Natural killer cell (primary cell): Measurements from ENCODE around the gene MPHOSPH6. TPM values are rescaled to one million over a fixed set of nuclear protein-coding genes. Genes with fewer than 3 reads are reported as not detected.

ENCODE experiments used
- ATAC-seq, 3 donors: fragments of 150-1000 bp in 2 of 3; fragments of 200-7000 bp in 1 of 3; cut with Tn5 transposase; 1 replicate in 1 of 3; 2 replicates in 2 of 3; pipeline ENCODE4 v1.10.0; 2021; ENCODE audit warnings: mild to moderate bottlenecking in 2 of 3, moderate library complexity in 2 of 3
- DNase-seq, 2 donors: peaks; one replicate each; pipeline versions ENCODE4 v3.0.0 to v3.0.0-alpha.2; 2013 to 2021; ENCODE audit warnings: mixed read lengths in 1 of 2
- H3K27ac ChIP-seq: one replicate; pipeline ENCODE4 v1.5.1; 2013; ENCODE audit warnings: mild to moderate bottlenecking, low read length
- H3K27me3 ChIP-seq: one replicate; pipeline ENCODE4 v1.6.1; 2013; ENCODE audit warnings: low read length; ENCODE audit not compliant: control insufficient read depth, insufficient read depth
- H3K36me3 ChIP-seq: one replicate; pipeline ENCODE4 v1.6.1; 2013; ENCODE audit warnings: low read length; ENCODE audit not compliant: control insufficient read depth, insufficient read depth
- H3K4me1 ChIP-seq: one replicate; pipeline ENCODE4 v1.6.1; 2013; ENCODE audit warnings: low read length; ENCODE audit not compliant: control insufficient read depth, insufficient read depth
- H3K4me3 ChIP-seq: one replicate; pipeline ENCODE4 v1.5.1; 2013; ENCODE audit warnings: low read length
- H3K9me3 ChIP-seq: one replicate; pipeline ENCODE4 v1.6.1; 2013; ENCODE audit warnings: low read length; ENCODE audit not compliant: control insufficient read depth, insufficient read depth
- H3K27ac Mint-ChIP-seq, 2 donors: one replicate each; pipeline ENCODE4 v1.8.0; 2022; ENCODE audit warnings: mild to moderate bottlenecking in 2 of 2, mixed read lengths in 2 of 2, moderate library complexity in 1 of 2
- H3K27me3 Mint-ChIP-seq, 2 donors: one replicate each; pipeline ENCODE4 v1.8.0; 2022; ENCODE audit warnings: low read depth in 2 of 2, mixed read lengths in 2 of 2
- H3K36me3 Mint-ChIP-seq: one replicate; pipeline ENCODE4 v1.8.0; 2022; ENCODE audit warnings: mixed read lengths
- H3K4me1 Mint-ChIP-seq, 2 donors: one replicate each; pipeline ENCODE4 v1.8.0; 2022; ENCODE audit warnings: mixed read lengths in 2 of 2
- H3K4me3 Mint-ChIP-seq: one replicate; pipeline ENCODE4 v1.8.0; 2022; ENCODE audit warnings: mild to moderate bottlenecking, moderate library complexity, mixed read lengths
- H3K9me3 Mint-ChIP-seq, 2 donors: one replicate each; pipeline ENCODE4 v1.8.0; 2022; ENCODE audit warnings: mixed read lengths in 2 of 2
- WGBS: methylation state at CpG from one replicate; pipeline ENCODE4 v1.1.7; 2013; ENCODE audit warnings: missing lambda C conversion rate; ENCODE audit not compliant: insufficient coverage; 5-methylcytosine and 5-hydroxymethylcytosine counted together
- intact Hi-C: fragments of 100-400 bp; cut with micrococcal nuclease; formaldehyde crosslinking; loops from one replicate; pipeline ENCODE4 v1.14.2; 2022
- total RNA-seq, 4 donors: library from RNA; stranded (reverse); fragments of 120-200 nt in 1 of 4; gene quantifications; one replicate each; pipeline versions ENCODE4 v1.2.3 to v1.2.4, GENCODE V29; 2013 to 2022
- TF ChIP-seq, protein P1 (sequence below): fragments of 200-600 bp; IDR thresholded peaks from one replicate; pipeline ENCODE4 v1.8.0; 2022; ENCODE audit warnings: antibody characterized with exemption

Gene MPHOSPH6
- total RNA-seq, 3 donors from 2014 or later (not counting 1 experiment from before 2014, with no cell fraction given): 14.5 to 25.3 (median 15.5) TPM

GRCh38 chr16:82195917-82196494 is 26.0 kb upstream of the MPHOSPH6 start:
- no peak overlapping the region for H3K4me3 ChIP-seq
- DNase-seq: no peak
- peaks cover 4% of the 10 kb centered on the region for H3K4me1 ChIP-seq
- no peaks in the 10 kb centered on the region for H3K27me3 ChIP-seq
- H3K4me3 Mint-ChIP-seq: no peak overlapping the region
- H3K9me3 Mint-ChIP-seq: no peaks in the 10 kb centered on the region
- H3K36me3 ChIP-seq: no peaks in the 10 kb centered on the region
- ATAC-seq: no peak
- H3K27ac Mint-ChIP-seq: peak overlapping the region in 1 of 2 donors; percentile 12
- peaks cover 12% of the 10 kb centered on the region in 2 donors for H3K4me1 Mint-ChIP-seq
- H3K36me3 Mint-ChIP-seq: no peaks in the 10 kb centered on the region
- H3K27ac ChIP-seq: peak overlapping the region; percentile 14
- H3K9me3 ChIP-seq: no peaks in the 10 kb centered on the region
- intact Hi-C loops: no loop called here
- H3K27me3 Mint-ChIP-seq: peaks cover 0 to 9% of the 10 kb centered on the region in 2 donors
- TF ChIP-seq, protein P1, sequence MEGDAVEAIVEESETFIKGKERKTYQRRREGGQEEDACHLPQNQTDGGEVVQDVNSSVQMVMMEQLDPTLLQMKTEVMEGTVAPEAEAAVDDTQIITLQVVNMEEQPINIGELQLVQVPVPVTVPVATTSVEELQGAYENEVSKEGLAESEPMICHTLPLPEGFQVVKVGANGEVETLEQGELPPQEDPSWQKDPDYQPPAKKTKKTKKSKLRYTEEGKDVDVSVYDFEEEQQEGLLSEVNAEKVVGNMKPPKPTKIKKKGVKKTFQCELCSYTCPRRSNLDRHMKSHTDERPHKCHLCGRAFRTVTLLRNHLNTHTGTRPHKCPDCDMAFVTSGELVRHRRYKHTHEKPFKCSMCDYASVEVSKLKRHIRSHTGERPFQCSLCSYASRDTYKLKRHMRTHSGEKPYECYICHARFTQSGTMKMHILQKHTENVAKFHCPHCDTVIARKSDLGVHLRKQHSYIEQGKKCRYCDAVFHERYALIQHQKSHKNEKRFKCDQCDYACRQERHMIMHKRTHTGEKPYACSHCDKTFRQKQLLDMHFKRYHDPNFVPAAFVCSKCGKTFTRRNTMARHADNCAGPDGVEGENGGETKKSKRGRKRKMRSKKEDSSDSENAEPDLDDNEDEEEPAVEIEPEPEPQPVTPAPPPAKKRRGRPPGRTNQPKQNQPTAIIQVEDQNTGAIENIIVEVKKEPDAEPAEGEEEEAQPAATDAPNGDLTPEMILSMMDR: no peak
- no CpG with 5 or more reads among the region's 2 CpGs for WGBS

GRCh38 chr16:82194086-82194485 is 24.1 kb upstream of the MPHOSPH6 start:
- no peaks in the 10 kb centered on the region for H3K27me3 ChIP-seq
- no peak overlapping the region for H3K4me3 Mint-ChIP-seq
- H3K27me3 Mint-ChIP-seq: peaks cover 0 to 7% of the 10 kb centered on the region in 2 donors
- no peak overlapping the region for H3K27ac Mint-ChIP-seq
- TF ChIP-seq, protein P1: no peak
- 88% methylated on average over 1 of the region's 1 CpG for WGBS
- no peaks in the 10 kb centered on the region for H3K9me3 ChIP-seq
- no peaks in the 10 kb centered on the region for H3K9me3 Mint-ChIP-seq
- intact Hi-C loops: no loop called here
- peaks cover 12% of the 10 kb centered on the region in 2 donors for H3K4me1 Mint-ChIP-seq
- H3K36me3 Mint-ChIP-seq: no peaks in the 10 kb centered on the region
- H3K27ac ChIP-seq: no peak overlapping the region
- no peak overlapping the region for H3K4me3 ChIP-seq
- DNase-seq (no peak), ATAC-seq (no peak)
- H3K36me3 ChIP-seq: no peaks in the 10 kb centered on the region
- peaks cover 4% of the 10 kb centered on the region for H3K4me1 ChIP-seq

DNA sequence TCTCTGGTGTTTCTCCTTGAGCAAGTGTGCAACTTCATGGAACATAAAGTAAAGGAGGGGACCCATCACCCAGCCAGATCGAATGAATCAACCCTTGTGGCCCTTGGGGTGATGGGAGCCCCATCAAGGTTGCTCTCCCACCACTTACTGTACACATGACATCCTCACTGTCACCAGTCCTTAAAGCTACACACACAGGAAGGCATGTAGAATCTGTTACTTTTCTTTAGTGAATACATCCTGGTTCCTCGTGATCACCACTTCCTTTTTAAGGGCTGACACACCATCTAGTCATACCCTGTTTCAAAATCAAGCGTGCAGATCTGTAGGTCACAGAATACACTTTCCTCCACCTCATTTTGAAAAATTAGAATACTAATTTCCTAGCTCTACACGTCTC is 22.6 kb upstream of the MPHOSPH6 start:
- Histone ChIP-seq H3K4me1 (peaks cover 4% of the 10 kb centered on the region), H3K27me3 (no peaks in the 10 kb centered on the region), H3K4me3 (no peak overlapping the region), H3K36me3 (no peaks in the 10 kb centered on the region), H3K27ac (peak overlapping the region; percentile 2), H3K9me3 (no peaks in the 10 kb centered on the region)
- Mint-ChIP-seq H3K27me3 (peaks cover 0 to 5% of the 10 kb centered on the region in 2 donors), H3K4me3 (peak overlapping the region; percentile 2), H3K4me1 (peaks cover 12% of the 10 kb centered on the region in 2 donors), H3K9me3 (no peaks in the 10 kb centered on the region), H3K27ac (peak overlapping the region; percentile 72 to 81), H3K36me3 (no peaks in the 10 kb centered on the region)
- intact Hi-C loops: no loop called here
- peak; percentile 93 to 95 (median 94) for ATAC-seq
- peak; percentile 22 to 42 for DNase-seq
- WGBS: 21% methylated on average over 4 of the region's 4 CpGs
- TF ChIP-seq, protein P1: no peak

DNA sequence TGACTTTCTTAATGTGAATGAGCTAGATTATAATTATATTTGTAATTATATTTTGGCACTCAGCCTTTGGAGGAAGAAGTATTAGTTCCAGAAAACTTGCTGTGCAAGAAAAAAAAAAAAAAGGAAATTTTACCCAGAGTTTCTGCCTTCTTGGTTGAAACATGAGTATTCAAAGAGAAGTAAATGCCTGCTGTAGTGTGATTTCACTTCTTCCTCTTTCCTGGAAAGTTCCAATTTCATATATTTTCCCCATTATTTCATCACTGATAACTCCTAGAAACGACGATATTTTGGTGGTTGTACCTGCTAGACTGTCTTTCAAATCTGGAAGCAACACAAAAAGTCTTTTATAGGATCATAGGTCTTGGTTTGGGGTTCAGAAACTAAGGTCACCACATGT is 20.4 kb upstream of the MPHOSPH6 start:
- no peak overlapping the region for H3K4me3 Mint-ChIP-seq
- 93% methylated on average over 2 of the region's 2 CpGs for WGBS

More for the DNA sequence above, 20.4 kb upstream of the MPHOSPH6 start:
- Histone ChIP-seq H3K36me3 (no peaks in the 10 kb centered on the region), H3K27ac (no peak overlapping the region), H3K27me3 (no peaks in the 10 kb centered on the region), H3K4me3 (no peak overlapping the region), H3K9me3 (no peaks in the 10 kb centered on the region), H3K4me1 (peaks cover 4% of the 10 kb centered on the region)
- ATAC-seq: no peak
- TF ChIP-seq, protein P1: no peak
- Mint-ChIP-seq H3K27me3 (no peaks in the 10 kb centered on the region), H3K4me1 (peaks cover 12% of the 10 kb centered on the region in 2 donors), H3K36me3 (no peaks in the 10 kb centered on the region), H3K9me3 (no peaks in the 10 kb centered on the region), H3K27ac (no peak overlapping the region)
- no peak for DNase-seq
- intact Hi-C loops: no loop called here
